Measurements from ENCODE around the gene KCND2. TPM values are rescaled to one million over a fixed set of nuclear protein-coding genes. Genes with fewer than 3 reads are reported as not detected.

Gene KCND2
- total RNA-seq, 1 donor from 2014 or later: 0.38 TPM

- H3K27ac ChIP-seq: no peak overlapping the region
- no peak overlapping the region for H3K4me3 ChIP-seq
- H3K9me3 ChIP-seq: no peaks in the 10 kb centered on the region
- no peak for TF ChIP-seq CTCF (IDR thresholded peaks at IDR 0.05)
- no peaks in the 10 kb centered on the region for H3K4me1 ChIP-seq
- intact Hi-C loops (cut with DNase I): no loop called here
- no peaks in the 10 kb centered on the region for H3K27me3 ChIP-seq (ENCODE audit: low read depth)
- ATAC-seq (no peak), DNase-seq (no peak)
- H3K36me3 ChIP-seq: no peaks in the 10 kb centered on the region
Observed at GRCh38 chr7:120334475-120334874, 61.5 kb downstream of the KCND2 start.

GRCh38 chr7:120337308-120337907, 64.4 kb downstream of the KCND2 start:
- ATAC-seq: no peak

GRCh38 chr7:120344276-120344675, 71.3 kb downstream of the KCND2 start:
- TF ChIP-seq CTCF (IDR thresholded peaks at IDR 0.05): no peak
- intact Hi-C loops (cut with DNase I): no loop called here
- no peaks in the 10 kb centered on the region for H3K36me3 ChIP-seq
- ATAC-seq (no peak), DNase-seq (no peak)
- no peaks in the 10 kb centered on the region for H3K4me1 ChIP-seq
- H3K9me3 ChIP-seq: no peaks in the 10 kb centered on the region
- H3K27me3 ChIP-seq (ENCODE audit: low read depth): no peaks in the 10 kb centered on the region
- no peak overlapping the region for H3K27ac ChIP-seq
- no peak overlapping the region for H3K4me3 ChIP-seq

More at GRCh38 chr7:120337308-120337907, 64.4 kb downstream of the KCND2 start:
- no peaks in the 10 kb centered on the region for H3K9me3 ChIP-seq
- no peak for DNase-seq
- H3K4me3 ChIP-seq: no peak overlapping the region
- intact Hi-C loops (cut with DNase I): no loop called here
- H3K4me1 ChIP-seq: no peaks in the 10 kb centered on the region
- H3K36me3 ChIP-seq: no peaks in the 10 kb centered on the region
- no peaks in the 10 kb centered on the region for H3K27me3 ChIP-seq (ENCODE audit: low read depth)
- no peak for TF ChIP-seq CTCF (IDR thresholded peaks at IDR 0.05)
- H3K27ac ChIP-seq: no peak overlapping the region

GRCh38 chr7:120353171-120353570, 80.2 kb downstream of the KCND2 start:
- H3K36me3 ChIP-seq: no peaks in the 10 kb centered on the region
- DNase-seq (no peak), ATAC-seq (no peak)
- H3K4me1 ChIP-seq: no peaks in the 10 kb centered on the region
- no peaks in the 10 kb centered on the region for H3K27me3 ChIP-seq (ENCODE audit: low read depth)
- H3K9me3 ChIP-seq: no peaks in the 10 kb centered on the region
- no peak overlapping the region for H3K27ac ChIP-seq
- intact Hi-C loops (cut with DNase I): no loop called here
- H3K4me3 ChIP-seq: no peak overlapping the region
- TF ChIP-seq CTCF (IDR thresholded peaks at IDR 0.05): no peak

- no peak for TF ChIP-seq CTCF (IDR thresholded peaks at IDR 0.05)
- Histone ChIP-seq H3K36me3 (no peaks in the 10 kb centered on the region), H3K27me3 (ENCODE audit: low read depth) (no peaks in the 10 kb centered on the region), H3K4me3 (no peak overlapping the region), H3K27ac (no peak overlapping the region), H3K4me1 (no peaks in the 10 kb centered on the region), H3K9me3 (no peaks in the 10 kb centered on the region)
- no peak for ATAC-seq
- intact Hi-C loops (cut with DNase I): no loop called here
- DNase-seq: no peak
Observed at GRCh38 chr7:120360918-120361317, 87.9 kb downstream of the KCND2 start.
